Mesodermal cell (in vitro differentiated cells): Measurements from ENCODE around the gene PPP2CA.

ENCODE experiments used
- H3K27ac ChIP-seq: 2 replicates; pipeline ENCODE4 v1.7.0; 2013; ENCODE audit warnings: mild to moderate bottlenecking, low read depth, low read length, moderate library complexity; ENCODE audit not compliant: severe bottlenecking
- H3K36me3 ChIP-seq: 2 replicates; pipeline ENCODE4 v1.7.1; 2013; ENCODE audit warnings: mild to moderate bottlenecking, low read length, moderate library complexity; ENCODE audit not compliant: control insufficient read depth, insufficient read depth
- H3K4me1 ChIP-seq: one replicate; pipeline ENCODE4 v1.7.1; 2013; ENCODE audit warnings: mild to moderate bottlenecking, low read length; ENCODE audit not compliant: insufficient read depth, control insufficient read depth, poor library complexity, severe bottlenecking
- H3K4me3 ChIP-seq: 2 replicates; pipeline ENCODE4 v1.7.0; 2013; ENCODE audit warnings: low read length, control low read depth, mild to moderate bottlenecking; ENCODE audit not compliant: insufficient read depth, poor library complexity, severe bottlenecking; ENCODE audit errors: extremely low read depth
- H3K9me3 ChIP-seq: 2 replicates; pipeline ENCODE4 v1.7.1; 2013; ENCODE audit warnings: mild to moderate bottlenecking, low read length, moderate library complexity; ENCODE audit not compliant: control insufficient read depth
- WGBS, 2 experiments: methylation state at CpG; one replicate each; pipeline ENCODE4 v1.1.5; 2013; ENCODE audit warnings: missing lambda C conversion rate in 2 of 2; ENCODE audit not compliant: insufficient coverage in 2 of 2; 5-methylcytosine and 5-hydroxymethylcytosine counted together

PPP2CA gene

DNA sequence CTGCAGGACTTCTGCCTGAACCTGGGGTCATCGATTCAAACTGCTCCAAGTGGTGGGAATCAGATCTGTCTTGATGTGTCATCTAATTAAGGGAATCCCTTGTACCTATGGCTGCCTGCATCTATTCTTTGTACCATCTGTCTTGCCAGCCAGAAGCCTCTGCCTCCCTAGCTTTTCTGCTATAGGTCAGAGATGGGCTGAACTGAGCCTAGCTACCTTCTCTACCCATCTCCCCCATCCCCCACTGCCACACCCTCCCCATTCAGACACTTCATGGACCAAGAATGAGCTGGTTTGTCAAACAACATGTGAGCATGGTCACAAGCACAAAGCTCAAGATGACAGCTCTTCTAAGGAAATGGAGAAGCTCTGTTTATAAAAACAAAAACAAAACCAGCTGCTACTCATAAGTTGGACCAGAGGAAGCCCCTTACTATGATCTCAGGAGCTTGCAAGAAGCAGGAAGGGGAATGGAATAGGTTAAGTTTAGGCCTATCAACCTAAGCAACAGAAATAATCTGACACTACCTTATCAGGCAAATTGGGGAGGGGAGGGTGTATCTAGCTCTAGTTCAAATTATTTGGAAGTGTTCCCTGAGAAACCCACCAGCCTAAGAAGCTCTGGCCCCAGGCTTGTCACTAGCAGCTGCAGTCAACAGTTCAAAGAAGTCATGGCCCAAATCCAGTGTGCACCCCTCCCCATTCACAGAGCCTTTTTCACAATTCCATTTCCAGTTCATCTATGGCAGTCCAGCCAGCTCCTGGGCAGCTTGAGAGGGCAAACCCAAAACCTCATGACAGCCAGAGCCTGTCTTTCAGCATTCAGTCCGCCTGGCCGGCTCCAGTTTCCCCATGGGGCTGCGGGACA, 79.0 kb downstream of the PPP2CA start:
- no peak overlapping the region for H3K4me3 ChIP-seq
- WGBS, 2 experiments: 96 to 97% methylated on average over 4 of the region's 4 CpGs
- peaks cover 13% of the 10 kb centered on the region for H3K4me1 ChIP-seq
- no peaks in the 10 kb centered on the region for H3K9me3 ChIP-seq
- H3K36me3 ChIP-seq: peaks cover 93% of the 10 kb centered on the region
- H3K27ac ChIP-seq: no peak overlapping the region

DNA sequence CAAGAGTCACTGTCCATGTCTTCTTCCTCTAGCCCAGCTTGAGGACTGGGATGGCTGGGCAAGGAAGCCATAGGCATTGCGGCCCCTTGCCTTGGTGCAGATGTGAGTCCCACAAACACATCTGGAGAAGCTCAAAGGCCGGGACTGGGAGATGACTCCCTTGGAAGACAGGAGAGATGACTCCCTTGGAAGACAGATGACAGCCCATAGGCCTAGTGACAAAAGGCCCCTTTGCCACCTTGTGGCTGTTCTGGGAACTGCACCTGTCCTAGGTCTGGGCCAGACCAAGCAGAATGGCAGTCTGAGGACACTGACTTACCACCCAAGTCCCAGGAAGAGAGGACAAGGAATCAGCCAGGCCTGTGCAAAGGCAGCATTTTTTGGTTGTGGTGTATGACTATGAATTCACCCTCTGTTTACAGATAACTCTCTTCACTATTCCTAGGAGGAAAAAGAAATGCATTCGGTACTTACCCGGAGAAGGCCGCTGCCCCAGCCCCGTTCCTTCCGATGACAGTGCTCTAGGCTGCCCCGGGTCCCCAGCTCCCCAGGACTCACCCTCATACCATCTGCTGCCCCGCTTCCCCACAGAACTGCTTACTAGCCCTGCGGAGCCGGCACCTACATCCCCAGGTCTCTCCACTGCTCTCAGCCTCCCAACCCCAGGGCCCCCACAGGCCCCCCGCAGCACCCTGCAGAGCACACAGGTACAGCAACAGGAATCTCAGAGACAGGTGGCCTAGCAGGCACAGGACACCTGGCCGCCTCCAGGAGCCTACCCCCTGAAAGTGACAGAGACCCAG, 79.9 kb downstream of the PPP2CA start:
- H3K36me3 ChIP-seq: peaks cover 89% of the 10 kb centered on the region
- H3K27ac ChIP-seq: no peak overlapping the region
- 87 to 91% methylated on average over 5 to 12 of the region's 13 CpGs for WGBS, 2 experiments

DNA sequence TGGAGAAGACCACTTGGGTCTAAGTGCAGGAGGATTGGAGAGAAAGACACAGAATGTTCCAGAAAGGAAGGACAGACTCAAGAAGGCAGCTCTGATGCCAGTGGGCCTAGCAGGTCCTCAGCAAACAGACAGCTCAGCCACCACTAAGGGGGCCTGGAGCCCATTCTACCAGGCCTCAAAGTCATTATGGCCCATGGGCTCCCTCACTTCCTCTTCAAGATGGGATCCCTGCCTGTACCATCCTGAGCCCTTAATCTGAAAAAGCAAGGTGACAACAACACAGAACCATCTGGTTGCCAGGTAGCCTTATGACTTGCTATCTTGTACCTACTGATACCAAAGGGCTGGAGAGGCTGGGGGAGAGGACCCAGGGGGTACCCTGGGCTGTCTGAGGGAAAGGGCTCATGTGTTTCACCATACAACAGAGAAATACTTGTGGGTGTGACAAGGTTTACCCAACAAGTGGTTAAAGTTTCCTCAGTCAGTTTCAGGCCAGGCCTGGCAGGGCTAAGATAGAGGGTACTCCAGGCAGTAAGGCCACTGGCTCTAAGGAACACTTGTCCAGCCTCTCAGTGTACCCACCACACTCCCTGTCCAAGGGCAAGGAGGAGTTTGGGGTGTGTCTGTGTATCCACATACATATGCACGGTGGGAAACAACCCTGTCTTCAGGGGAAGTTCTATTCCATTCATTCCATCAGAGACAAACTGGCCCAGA, 80.7 kb downstream of the PPP2CA start:
- Histone ChIP-seq H3K27ac (no peak overlapping the region), H3K36me3 (peaks cover 88% of the 10 kb centered on the region), H3K9me3 (no peaks in the 10 kb centered on the region), H3K4me1 (peaks cover 13% of the 10 kb centered on the region), H3K4me3 (no peak overlapping the region)
- WGBS, 2 experiments: 100% methylated on average over 1 of the region's 1 CpG; no CpG with 5 or more reads in 1 of the 2 experiments

More for the DNA sequence above, 79.9 kb downstream of the PPP2CA start:
- Histone ChIP-seq H3K9me3 (no peaks in the 10 kb centered on the region), H3K4me1 (peaks cover 13% of the 10 kb centered on the region), H3K4me3 (no peak overlapping the region)
